ENCODE data around the gene PTPRN2.
"Not testable (repeated sequence)": the region's sequence is repeated elsewhere in the genome, so short reads cannot be mapped to it uniquely, and the experiment has no call there.

PTPRN2 gene

DNA sequence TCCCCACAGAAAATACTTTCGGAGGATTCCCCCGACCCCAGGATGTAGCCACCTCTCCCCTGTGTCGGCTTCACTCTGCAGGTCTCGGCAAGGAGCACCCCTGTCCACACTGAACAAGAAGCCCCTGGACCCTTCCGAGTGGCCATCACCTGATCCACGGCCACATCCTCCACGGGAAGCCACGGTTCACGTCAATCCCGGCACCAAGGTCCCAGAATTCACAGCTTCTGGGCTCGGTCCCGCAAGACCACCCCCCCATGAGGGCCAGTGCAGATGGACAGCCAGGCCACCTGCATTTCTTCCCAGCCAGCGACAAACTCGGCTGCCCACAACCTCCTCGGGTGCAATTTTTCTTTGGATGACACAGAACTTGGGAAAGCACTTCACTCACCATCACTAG is 199.6 kb downstream of the PTPRN2 start:
- TF ChIP-seq POLR2A (IDR thresholded peaks at IDR 0.05; ENCODE audit: low read depth, low read length) = no peak
- no peak for FAIRE-seq

DNA sequence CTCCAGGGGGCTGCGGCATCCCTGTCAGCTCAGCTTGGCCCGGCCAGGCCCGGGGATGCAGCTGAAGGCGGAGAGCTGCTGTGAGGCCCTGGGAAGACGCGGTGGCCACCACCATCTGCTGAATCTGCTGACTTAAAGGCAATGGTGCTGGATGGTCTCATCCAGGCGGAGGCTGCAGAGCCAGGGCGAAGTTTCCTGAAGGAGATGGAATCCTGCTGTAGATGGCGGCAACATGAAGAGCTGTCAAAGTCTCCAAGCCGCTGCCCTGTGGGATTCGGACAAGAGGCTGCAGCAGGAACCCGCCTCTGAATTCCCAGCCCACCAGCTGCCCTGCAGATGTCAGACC is 200.1 kb downstream of the PTPRN2 start:
- DNase-seq (ENCODE audit: insufficient read length, low spot score) = no peak
- no peak for FAIRE-seq
- TF ChIP-seq POLR2A (IDR thresholded peaks at IDR 0.05; ENCODE audit: low read depth, low read length) = no peak

More for the DNA sequence above, 199.6 kb downstream of the PTPRN2 start:
- no peak for DNase-seq (ENCODE audit: insufficient read length, low spot score)

DNA sequence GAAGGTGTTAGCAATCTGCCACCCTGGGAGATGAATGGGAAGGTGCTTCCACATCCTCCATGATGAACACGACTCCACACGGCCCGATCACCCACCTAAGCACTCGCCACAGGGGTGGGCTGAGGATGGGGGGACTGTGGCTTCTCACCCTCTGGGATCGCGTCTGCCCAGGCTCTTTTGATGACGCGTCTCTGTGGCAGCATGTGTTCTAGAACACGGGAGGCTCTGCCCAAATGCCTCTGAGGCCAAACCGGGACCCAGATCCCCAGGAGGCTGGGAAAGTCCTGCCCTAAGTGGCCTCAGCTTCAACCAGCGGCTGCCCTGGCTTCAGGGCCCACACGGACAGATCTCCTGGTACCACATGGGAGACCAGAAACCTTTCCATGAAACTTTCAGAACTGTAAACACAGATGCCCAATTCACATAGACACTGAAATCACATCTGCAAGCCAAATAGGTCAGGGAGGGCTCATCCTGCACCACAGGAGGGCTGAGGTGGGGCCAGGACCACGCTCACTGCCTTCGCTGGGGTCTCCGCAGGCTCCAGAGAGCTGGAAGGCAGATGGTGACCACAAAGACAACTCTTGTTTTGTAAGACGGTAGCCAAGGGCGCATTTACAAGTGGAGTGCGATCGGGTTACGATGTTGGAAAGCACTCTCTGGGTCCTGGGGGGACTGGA is 200.6 kb downstream of the PTPRN2 start:
- FAIRE-seq (no peak), DNase-seq (ENCODE audit: insufficient read length, low spot score) (no peak)
- TF ChIP-seq POLR2A (IDR thresholded peaks at IDR 0.05; ENCODE audit: low read depth, low read length) = no peak

DNA sequence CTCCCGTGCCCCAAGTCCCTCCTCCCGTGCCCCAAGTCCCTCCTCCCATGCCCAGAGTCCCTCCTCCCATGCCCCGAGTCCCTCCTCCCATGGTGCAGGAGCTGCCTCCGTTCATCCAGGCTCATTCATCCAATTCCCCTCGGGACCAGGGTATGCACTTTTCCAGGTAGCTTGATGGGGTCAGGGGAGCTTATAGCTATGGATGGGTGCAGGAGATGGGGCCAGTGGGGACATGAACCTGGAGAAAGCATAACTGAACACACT is 201.3 kb downstream of the PTPRN2 start:
- DNase-seq (ENCODE audit: insufficient read length, low spot score) = no peak
- TF ChIP-seq POLR2A (IDR thresholded peaks at IDR 0.05; ENCODE audit: low read depth, low read length) = no peak
- no peak for FAIRE-seq

DNA sequence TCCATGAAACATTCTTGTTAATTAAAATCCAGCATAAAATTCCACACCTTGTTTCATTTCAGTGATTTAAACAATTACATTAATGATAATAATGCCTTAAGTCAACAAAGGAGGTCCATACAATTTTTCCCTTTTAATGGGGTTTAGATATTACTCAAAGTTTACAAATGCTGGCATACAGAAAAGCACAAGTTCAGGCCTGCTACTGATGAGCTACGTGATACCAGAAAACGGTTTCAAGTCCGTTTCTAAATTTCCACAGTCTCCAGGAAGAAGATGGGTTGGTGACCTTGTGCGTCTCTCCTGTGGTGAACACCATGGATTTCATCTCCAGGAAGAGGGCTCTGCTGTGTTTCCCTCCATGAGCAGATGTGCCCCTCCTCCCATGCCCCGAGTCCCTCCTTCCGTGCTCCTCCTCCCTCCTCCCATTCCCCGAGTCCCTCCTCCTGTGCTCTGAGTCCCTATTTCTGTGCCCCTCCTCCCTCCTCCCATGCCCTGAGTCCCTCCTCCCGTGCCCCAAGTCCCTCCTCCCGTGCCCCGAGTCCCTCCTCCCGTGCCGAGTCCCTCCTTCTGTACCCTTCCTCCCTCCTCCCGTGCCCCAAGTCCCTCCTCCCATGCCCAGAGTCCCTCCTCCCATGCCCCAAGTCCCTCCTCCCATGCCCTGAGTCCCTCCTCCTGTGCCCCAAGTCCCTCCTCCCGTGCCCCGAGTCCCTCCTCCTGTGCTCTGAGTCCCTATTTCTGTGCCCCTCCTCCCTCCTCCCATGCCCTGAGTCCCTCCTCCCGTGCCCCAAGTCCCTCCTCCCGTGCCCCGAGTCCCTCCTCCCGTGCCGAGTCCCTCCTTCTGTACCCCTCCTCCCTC is 201.9 kb downstream of the PTPRN2 start:
- not testable (repeated sequence) for DNase-seq (ENCODE audit: insufficient read length, low spot score); FAIRE-seq

DNA sequence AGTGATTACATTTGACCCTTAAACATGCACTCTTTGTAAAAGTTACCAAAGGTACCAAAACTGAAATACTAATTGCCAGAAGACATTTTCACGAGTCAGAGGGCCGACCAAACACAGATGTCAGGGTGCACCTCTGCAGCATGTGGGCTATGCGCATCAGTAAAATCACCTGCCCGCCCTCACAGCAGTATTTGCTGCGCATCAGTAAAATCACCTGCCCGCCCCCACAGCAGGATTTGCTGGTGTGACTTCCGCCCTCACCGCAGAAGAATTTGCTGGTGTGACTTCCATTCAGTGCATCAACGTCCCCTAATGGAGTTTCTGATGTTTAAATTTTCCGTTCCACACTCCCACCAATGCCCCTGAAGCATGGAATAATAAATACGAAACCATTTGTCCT is 202.9 kb downstream of the PTPRN2 start:
- no peak for DNase-seq (ENCODE audit: insufficient read length, low spot score)
- no peak for FAIRE-seq
- no peak for TF ChIP-seq POLR2A (IDR thresholded peaks at IDR 0.05; ENCODE audit: low read depth, low read length)

DNA sequence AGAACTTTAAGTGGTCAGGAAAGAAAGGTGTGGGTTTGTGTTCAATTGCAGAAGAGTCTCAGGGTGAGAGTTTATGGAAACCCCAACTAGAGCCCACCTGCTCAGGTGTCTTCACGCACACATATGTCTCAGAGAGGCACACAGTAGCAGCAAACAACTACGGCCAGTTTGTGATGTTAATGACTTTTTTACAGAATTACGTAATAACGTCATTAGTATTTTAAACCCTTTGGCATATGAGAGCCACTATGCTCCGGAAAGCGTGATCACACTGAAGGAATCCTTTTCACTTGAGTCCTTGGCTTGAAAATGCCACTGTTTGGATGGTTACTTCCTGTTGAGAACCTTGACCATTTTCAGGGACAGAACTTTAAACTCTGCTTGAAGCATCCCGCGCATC is 204.0 kb downstream of the PTPRN2 start:
- TF ChIP-seq POLR2A (IDR thresholded peaks at IDR 0.05; ENCODE audit: low read depth, low read length) = no peak
- FAIRE-seq (no peak), DNase-seq (ENCODE audit: insufficient read length, low spot score) (no peak)

DNA sequence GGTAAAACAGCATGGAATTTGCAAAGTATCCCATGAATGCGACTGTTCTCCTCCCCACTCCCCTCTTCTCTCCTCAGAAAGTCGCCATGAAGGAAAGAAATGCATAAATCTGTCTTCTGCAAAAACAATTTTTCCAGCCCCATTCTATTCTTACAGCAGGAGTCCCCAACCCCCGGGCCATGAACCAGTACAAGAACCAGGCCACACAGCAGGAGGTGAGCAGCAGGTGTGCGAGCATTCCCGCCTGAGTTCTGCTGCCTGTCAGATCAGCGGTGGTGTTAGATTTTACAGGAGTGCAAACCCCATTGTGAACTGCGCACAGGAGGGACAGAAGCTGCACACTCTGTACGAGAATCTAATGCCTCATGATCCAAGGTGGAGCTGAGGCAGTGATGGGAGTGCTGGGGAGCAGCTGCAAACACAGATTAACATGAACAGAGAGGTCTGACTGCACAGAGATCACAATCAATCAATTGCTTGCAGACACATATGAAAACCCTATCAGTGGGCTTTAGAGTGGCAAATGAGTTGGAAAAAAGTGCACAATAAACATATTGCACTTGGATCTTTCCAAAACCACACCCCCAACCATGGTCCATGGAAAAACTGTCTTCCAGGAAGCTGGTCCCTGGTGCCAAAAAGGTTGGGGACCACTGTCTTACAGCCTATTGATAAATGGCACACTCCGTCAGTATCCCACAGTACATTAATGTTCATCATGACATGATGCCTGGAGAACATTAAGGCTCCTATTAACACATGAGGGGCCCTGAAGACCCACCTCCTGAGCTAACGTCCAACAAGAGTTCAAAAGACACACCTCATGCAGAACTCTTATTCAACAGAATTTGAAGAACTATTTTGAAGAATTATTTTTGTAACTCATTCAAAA is 205.0 kb downstream of the PTPRN2 start:
- no peak for TF ChIP-seq POLR2A (IDR thresholded peaks at IDR 0.05; ENCODE audit: low read depth, low read length)
- no peak for DNase-seq (ENCODE audit: insufficient read length, low spot score)
- FAIRE-seq = no peak

DNA sequence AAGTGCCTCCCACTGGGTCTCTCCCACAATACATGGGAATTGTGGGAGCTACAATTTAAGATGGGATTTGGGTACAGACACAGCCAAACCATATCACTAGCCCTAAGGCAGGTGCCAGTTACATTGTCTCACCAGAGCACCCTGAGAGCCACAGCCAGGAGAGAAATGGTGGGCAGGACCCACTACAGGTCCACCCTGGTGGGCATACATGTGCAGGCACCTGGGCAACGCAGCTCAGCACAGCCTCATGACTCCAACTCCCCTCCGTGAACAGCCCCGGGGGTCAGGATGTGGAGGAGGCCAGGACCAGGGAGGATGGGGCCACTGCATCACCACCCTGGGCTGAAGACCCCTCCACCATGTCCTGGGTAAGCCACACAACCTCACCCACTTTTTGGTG is 205.7 kb downstream of the PTPRN2 start:
- no peak for FAIRE-seq
- no peak for TF ChIP-seq POLR2A (IDR thresholded peaks at IDR 0.05; ENCODE audit: low read depth, low read length)
- no peak for DNase-seq (ENCODE audit: insufficient read length, low spot score)

DNA sequence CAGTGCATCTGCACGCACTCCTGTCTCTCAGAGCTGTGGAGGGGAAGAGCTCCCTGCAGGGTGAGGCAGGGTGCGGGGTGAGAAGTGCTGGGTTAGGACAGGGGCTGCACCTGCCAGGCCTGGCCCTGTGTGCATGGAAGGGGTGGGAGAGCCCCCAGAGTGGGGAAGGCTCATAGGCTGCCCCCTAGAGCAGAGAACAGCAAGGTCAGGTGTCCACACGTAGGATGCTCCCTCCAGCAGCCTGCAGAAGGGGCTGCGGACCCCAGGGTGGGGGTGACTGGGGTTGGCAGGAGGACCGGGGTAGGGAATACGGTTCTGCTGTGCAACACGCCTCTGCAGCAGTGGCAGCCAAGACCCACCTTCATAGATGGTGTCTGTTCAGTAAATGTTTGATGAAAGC is 208.6 kb downstream of the PTPRN2 start:
- DNase-seq (ENCODE audit: insufficient read length, low spot score) = no peak
- TF ChIP-seq POLR2A (IDR thresholded peaks at IDR 0.05; ENCODE audit: low read depth, low read length) = no peak
- FAIRE-seq = no peak

DNA sequence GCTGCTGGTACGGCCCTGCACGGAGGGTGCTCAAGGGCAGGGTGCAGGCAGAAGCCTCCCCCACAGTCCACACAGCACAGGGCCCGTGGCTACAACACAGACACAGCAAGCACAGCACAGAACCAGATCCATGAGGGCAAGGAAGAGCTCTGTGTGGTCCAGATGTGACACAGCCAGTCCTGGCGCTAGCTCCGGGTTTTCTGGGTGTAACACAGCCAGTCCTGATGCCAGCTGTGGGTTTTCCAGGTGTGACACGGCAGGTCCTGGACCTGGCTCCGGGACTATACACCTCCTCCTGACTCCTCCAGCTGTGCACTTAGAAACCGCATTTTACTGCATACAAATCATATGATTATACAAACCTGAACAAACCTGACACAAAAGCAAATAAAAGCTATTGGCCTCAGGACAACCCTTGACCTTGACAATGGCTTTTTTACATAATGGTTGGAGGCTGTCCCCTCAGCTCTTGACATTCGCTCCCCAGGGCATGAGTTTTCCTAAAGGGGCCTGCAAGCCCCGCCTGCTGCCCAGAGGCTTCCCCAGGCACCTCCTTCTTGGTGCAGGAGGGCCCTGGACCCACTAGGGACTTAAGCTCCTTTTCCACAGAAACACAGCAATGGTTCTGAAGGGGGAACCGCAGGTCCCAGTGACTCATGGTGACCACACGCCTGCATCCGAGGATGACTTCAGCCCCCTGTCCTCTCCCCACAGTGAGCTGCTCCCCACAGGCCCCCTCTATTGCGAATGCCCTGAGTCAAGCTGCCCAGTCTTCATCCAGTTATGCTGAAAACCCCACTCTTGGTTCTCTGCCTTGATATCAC is 209.6 kb downstream of the PTPRN2 start:
- TF ChIP-seq POLR2A (IDR thresholded peaks at IDR 0.05; ENCODE audit: low read depth, low read length) = no peak
- FAIRE-seq (no peak), DNase-seq (ENCODE audit: insufficient read length, low spot score) (no peak)

DNA sequence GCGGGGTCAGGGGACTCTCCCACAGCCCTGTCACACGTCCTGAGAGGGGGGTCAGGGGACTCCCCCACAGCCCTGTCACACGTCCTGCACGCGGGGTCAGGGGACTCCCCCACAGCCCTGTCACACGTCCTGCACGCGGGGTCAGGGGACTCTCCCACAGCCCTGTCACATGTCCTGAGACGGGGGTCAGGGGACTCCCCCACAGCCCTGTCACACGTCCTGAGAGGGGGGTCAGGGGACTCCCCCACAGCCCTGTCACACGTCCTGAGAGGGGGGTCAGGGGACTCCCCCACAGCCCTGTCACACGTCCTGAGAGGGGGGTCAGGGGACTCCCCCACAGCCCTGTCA is 210.8 kb downstream of the PTPRN2 start:
- FAIRE-seq; DNase-seq (ENCODE audit: insufficient read length, low spot score): not testable (repeated sequence)

DNA sequence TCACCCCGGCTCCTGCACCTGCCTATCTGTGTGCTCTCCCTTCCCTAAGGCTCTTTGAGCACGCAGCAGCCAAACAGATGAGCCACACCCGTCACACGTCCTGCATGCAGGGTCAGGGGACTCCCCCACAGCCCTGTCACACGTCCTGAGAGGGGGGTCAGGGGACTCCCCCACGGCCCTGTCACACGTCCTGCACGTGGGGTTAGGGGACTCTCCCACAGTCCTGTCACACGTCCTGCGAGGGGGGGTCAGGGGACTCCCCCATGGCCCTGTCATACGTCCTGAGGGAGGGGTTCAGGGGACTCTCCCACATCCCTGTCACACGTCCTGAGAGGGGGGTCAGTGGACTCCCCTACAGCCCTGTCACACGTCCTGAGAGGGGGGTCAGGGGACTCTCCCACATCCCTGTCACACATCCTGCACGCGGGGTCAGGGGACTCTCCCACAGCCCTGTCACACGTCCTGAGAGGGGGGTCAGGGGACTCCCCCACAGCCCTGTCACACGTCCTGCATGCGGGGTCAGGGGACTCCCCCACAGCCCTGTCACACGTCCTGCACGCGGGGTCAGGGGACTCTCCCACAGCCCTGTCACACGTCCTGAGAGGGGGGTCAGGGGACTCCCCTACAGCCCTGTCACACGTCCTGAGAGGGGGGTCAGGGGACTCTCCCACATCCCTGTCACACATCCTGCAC is 211.3 kb downstream of the PTPRN2 start:
- not testable (repeated sequence) for DNase-seq (ENCODE audit: insufficient read length, low spot score); FAIRE-seq
